NCI-H526 treated with DMSO at 0.1 percent for 48 hours (cell line): ENCODE data around the gene CFD.
"Not testable (repeated sequence)": the region's sequence is repeated elsewhere in the genome, so short reads cannot be mapped to it uniquely, and the experiment has no call there.

Experiments used
- DNase-seq: peaks from one replicate; lab custom pipeline; 2025; lab: John Stamatoyannopoulos, UW

Gene CFD

DNA sequence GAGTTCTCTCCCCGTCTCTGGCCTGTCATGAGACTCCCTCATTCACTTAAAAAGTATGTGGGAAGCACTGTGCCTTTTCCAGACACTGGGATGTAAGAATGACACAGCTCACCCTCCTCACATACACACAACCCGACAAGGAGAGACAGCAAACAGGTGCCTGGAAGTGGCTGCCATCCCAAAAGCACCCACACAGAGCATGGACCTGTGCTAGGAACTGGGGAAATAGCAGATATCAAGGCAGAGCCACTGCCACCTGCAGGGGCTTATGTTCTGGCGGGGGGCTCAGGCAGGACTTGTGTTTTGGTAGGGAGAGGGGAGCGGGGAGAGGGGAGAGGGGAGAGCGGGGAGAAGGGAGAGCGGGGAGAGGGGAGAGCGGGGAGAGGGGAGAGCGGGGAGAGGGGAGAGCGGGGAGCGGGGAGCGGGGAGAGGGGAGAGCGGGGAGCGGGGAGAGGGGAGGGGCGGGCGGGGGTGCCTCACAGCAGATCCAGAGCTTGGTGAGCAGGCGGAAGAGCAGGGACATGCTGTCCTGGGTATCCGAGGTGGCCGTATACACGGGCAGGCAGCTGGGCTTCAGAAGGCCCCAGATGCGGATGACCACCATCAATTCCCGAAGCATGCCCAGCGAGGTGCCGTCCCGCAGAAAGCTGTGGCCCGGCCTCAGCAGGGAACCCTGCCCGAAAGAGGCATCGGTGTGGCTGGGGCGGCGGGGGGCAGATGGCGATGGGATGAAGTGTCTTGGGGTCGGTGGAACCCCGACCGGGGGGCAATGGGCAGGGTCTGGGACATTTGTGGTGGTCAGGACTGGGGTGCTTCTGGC, 12.2 kb downstream of the CFD start:
- DNase-seq: no peak

DNA sequence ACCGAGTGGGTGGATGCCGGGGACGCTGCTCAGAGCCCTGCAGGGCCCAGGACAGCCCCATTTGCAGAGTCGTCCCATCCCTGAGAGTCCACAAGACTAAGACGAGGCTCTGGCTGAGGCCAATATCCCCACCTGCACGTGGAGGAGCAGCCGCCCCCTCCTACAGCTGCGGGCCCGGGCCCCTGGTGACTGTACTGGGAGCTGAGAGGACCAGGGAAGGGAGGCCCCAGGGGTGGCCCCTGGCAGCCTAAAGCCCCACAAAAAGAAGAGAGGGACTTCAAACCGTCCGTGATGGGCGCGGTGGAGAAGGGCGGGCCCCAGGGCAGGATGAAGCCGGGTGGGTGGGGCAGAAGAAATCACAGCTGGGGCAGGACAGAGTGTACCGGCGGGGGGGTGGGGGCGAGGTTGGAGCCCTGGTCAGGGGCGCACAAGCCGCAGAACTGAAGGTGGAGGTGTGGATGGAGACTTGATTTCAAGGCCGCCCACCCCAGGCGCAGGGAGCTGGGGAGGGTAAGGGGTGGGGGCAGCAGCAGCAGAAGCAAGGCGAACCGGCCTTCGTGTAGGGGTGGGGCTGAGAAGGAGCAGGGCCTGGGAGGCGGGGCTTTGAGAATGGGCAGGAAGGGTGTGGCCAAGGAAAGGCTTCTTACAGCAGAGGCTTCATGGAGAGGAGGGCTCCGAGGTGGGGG, 12.9 kb downstream of the CFD start:
- no peak for DNase-seq

DNA sequence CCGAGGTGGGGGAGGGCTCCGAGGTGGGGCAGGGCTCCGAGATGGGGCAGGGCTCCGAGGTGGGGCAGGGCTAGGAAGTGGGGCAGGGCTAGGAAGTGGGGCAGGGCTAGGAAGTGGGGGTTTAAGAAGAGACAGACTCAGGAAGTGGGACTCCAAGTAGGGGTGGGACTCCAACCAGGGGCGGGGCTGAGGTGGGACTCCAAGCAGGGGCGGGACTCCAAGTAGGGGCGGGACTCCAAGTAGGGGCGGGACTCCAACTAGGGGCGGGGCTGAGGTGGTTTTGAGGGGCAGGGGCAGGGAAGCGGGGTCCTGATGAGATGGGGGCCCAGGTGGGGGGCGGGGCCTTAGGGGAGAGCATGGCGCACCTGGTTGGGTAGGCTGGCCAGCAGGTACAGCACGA, 13.6 kb downstream of the CFD start:
- DNase-seq: no peak

- no peak for DNase-seq
Measured at GRCh38 chr19:873561-874041, 14.1 kb downstream of the CFD start.

GRCh38 chr19:875265-875879, 15.9 kb downstream of the CFD start:
- no peak for DNase-seq

GRCh38 chr19:876089-876488, 16.6 kb downstream of the CFD start:
- DNase-seq: no peak

DNA sequence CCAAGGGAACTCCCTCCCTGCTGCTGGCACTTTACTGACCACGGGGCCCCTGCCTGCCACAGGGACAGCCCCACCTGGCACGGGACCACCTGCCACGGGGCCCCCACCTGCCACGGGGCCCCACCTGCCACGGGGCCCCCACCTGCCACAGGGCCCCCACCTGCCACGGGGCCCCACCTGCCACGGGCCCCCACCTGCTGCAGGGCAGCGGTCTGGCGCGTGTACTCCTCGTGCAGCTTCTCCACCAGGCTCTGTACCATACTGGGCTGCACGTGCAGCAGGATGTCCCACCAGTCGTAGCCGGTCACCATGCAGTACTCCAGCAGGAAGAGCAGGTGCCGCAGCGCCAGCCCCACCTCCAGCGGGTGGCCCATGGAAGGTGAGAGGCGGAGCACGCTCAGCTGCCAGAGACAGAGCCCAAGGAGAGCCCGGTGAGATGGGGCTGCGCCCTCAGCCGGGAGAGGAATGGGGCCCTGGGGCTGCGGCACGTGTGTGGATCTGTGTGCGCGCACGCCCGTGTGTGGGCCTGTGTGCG, 17.4 kb downstream of the CFD start:
- no peak for DNase-seq

DNA sequence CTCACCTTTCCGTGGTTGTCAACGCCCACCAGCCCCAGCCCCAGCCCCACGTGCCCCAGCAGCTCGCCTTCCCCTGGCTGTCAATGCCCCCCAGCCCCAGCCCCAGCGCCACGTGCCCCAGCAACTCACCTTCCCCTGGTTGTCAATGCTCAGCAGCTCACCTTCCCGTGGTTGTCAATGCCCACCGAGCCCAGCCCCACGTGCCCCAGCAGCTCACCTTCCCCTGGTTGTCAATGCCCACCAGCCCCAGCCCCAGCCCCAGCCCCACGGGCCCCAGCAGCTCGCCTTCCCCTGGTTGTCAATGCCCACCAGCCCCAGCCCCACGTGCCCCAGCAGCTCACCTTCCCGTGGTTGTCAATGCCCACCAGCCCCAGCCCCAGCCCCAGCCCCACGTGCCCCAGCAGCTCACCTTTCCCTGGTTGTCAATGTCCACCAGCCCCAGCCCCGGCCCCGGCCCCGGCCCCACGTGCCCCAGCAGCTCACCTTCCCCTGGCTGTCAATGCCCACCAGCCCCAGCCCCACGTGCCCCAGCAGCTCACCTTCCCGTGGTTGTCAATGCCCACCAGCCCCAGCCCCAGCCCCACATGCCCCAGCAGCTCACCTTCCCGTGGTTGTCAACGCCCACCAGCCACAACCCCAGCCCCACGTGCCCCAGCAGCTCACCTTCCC, 18.7 kb downstream of the CFD start:
- not testable (repeated sequence) for DNase-seq

DNA sequence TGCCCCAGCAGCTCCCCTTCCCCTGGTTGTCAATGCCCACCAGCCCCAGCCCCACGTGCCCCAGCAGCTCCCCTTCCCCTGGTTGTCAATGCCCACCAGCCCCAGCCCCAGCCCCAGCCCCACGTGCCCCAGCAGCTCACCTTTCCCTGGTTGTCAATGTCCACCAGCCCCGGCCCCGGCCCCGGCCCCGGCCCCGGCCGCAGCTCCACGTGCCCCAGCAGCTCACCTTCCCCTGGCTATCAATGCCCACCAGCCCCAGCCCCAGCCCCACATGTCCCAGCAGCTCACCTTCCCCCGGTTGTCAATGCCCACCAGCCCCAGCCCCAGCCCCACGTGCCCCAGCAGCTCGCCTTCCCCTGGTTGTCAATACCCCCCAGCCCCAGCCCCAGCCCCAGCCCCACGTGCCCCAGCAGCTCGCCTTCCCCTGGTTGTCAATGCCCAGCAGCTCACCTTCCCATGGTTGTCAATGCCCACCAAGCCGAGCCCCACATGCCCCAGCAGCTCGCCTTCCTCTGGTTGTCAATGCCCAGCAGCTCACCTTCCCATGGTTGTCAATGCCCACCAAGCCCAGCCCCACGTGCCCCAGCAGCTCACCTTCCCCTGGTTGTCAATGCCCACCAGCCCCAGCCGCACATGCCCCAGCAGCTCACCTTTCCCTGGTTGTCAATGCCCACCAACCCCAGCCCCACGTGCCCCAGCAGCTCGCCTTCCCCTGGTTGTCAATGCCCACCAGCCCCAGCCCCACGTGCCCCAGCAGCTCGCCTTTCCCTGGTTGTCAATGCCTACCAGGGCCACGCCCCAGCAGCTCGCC, 19.5 kb downstream of the CFD start:
- not testable (repeated sequence) for DNase-seq

- DNase-seq: no peak
Measured at GRCh38 chr19:879711-880438, 20.4 kb downstream of the CFD start.

GRCh38 chr19:881385-882071, 22.1 kb downstream of the CFD start:
- DNase-seq: no peak

DNA sequence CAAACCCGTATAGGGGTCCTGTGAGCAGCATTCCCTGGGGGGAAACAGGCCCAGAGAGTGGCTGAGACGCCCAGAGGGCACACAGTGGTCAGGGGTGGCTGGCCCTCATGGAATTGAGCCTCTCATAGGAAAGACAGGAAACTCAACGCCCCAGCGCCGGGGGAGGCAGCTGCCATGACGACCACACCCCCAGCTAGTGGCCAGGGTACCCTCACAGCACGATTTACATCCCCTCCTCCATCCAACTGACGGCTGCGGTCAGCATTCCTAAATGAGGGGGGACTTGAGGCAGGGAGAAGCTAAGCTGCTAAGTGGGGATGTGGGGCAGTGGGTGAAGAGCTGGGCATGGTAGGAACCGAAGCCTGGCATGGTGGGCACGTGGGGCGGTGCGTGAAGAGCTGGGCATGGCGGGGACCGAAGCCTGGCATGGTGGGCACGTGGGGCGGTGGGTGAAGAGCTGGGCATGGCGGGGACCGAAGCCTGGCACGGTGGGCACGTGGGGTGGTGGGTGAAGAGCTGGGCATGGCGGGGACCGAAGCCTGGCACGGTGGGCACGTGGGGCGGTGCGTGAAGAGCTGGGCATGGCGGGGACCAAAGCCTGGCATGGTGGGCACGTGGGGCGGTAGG, 23.5 kb downstream of the CFD start:
- DNase-seq: no peak

DNA sequence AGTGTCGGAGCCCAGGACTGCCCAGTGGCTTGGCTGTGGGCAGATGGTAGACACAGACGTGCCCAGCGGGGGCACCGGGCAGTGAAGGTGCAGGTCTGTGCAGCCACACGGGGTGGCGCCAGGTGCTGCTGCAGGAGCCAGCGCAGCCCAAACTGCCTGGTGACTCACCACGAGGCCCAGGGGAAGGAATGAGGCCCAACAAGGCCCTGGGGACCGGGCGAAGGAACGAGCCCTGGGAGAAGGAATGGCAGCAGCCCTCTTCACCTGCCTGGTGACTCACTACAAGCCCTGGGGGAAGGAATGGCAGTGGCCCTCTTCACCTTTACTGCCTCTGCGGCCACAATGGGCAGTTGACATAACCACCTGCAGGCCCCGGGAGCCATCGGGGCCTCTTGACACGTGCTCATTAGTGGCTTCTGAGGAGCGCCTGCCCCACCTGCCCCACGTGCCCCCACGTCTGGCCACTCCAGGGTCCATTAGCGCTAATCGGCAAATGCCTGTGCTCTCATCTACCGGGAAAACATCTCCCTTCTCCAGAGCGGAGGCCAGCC, 24.3 kb downstream of the CFD start:
- no peak for DNase-seq

GRCh38 chr19:884420-885211, 25.2 kb downstream of the CFD start:
- no peak for DNase-seq

DNA sequence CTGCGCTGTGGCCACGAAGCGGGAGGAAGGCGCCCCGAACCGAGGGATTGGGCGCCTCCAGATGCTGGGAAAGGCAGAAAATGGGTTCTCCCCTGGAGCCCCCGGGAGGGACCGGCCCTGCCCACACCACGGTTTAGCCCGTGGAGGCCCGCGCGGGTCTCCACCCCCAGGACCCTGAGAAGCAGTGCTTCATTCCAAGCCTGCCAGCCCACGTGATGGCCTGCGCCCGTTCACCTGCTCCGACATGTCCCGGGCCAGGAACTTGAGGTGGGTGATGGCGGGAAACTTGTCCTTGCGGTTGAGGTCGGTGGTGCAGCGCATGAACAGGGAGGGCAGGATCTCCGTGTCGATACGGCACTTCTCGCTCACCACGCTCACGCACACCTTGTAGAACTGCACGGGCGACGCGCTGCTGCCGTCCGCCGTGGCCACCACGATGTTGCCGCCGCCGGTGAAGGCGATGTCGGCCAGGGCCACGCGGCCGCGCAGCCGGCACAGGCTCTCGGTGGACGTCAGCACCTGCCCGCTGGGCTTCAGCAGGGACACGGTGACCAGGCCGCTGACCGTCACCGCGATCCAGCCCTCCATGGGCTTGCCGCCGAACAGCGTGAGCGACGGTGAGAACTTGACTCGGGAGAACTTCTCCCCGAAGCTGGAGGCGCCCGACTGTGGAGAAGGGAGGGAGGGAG, 26.2 kb downstream of the CFD start:
- DNase-seq: no peak

GRCh38 chr19:887072-887471, 27.6 kb downstream of the CFD start:
- no peak for DNase-seq

- DNase-seq: no peak
Measured at GRCh38 chr19:887599-887998, 28.1 kb downstream of the CFD start.
